CD4-positive, alpha-beta T cell (primary cell): ENCODE results near the gene ISCU. TPM values are rescaled to one million over a fixed set of nuclear protein-coding genes. Genes with fewer than 3 reads are reported as not detected.

ENCODE experiments used
- ATAC-seq: fragments of 200-7000 bp; cut with Tn5 transposase; one replicate; pipeline ENCODE4 v1.10.0; 2022; ENCODE audit warnings: mild to moderate bottlenecking; ENCODE audit not compliant: poor library complexity
- CTCF ChIA-PET: fragments of 350-600 bp; sonication (Branson Sonifier 250); formaldehyde crosslinking; loops from one replicate; lab custom pipeline; 2021; ENCODE audit warnings: antibody characterized with exemption, inconsistent platforms; lab: Charles Lee
- POLR2A ChIA-PET: fragments of 350-600 bp; sonication (Branson Sonifier 250); formaldehyde crosslinking; loops from one replicate; lab custom pipeline; 2021; ENCODE audit warnings: antibody characterized with exemption, inconsistent platforms; lab: Charles Lee
- DNase-seq, 14 experiments: peaks; one replicate each; pipeline ENCODE4 v3.0.0-alpha.2; 2013 to 2020; ENCODE audit warnings: mixed read lengths in 2 of 14
- H3K27ac ChIP-seq, 2 donors: one replicate each; pipeline versions ENCODE4 v1.5.1 to v1.7.0; 2013; ENCODE audit warnings: low read length in 2 of 2, low read depth in 1 of 2, mild to moderate bottlenecking in 1 of 2
- H3K27me3 ChIP-seq, 2 experiments: 1 replicate in 1 of 2; 2 replicates in 1 of 2; pipeline versions ENCODE4 v1.6.1 to v1.7.0; 2013; ENCODE audit warnings: low read length in 2 of 2, control low read depth in 1 of 2, mild to moderate bottlenecking in 1 of 2, moderate library complexity in 1 of 2; ENCODE audit not compliant: insufficient read depth in 2 of 2, control insufficient read depth in 1 of 2
- H3K36me3 ChIP-seq: one replicate; pipeline ENCODE4 v1.6.1; 2013; ENCODE audit warnings: low read length, control low read depth; ENCODE audit not compliant: insufficient read depth
- H3K4me1 ChIP-seq: one replicate; pipeline ENCODE4 v1.6.1; 2013; ENCODE audit warnings: low read length, control low read depth; ENCODE audit not compliant: insufficient read depth
- H3K4me3 ChIP-seq: one replicate; pipeline ENCODE4 v1.5.1; 2013; ENCODE audit warnings: mild to moderate bottlenecking, low read length, moderate library complexity
- H3K9me3 ChIP-seq, 2 experiments: 1 replicate in 1 of 2; 2 replicates in 1 of 2; pipeline versions ENCODE4 v1.6.1 to v1.7.0; 2013; ENCODE audit warnings: low read length in 2 of 2, mild to moderate bottlenecking in 2 of 2, control low read depth in 1 of 2, moderate library complexity in 1 of 2; ENCODE audit not compliant: control insufficient read depth in 1 of 2, insufficient read depth in 1 of 2
- H3K27ac Mint-ChIP-seq: one replicate; pipeline ENCODE4 v1.8.0; 2020; ENCODE audit warnings: mixed read lengths
- H3K27me3 Mint-ChIP-seq: one replicate; pipeline ENCODE4 v1.8.0; 2021; ENCODE audit warnings: mixed read lengths
- H3K36me3 Mint-ChIP-seq: one replicate; pipeline ENCODE4 v1.8.0; 2021; ENCODE audit warnings: low read depth, mixed read lengths
- H3K4me1 Mint-ChIP-seq: one replicate; pipeline ENCODE4 v1.8.0; 2021; ENCODE audit warnings: low read depth, mixed read lengths
- H3K4me3 Mint-ChIP-seq: one replicate; pipeline ENCODE4 v1.8.0; 2020; ENCODE audit warnings: mild to moderate bottlenecking, mixed read lengths
- H3K9me3 Mint-ChIP-seq: one replicate; pipeline ENCODE4 v1.8.0; 2020; ENCODE audit warnings: mixed read lengths
- intact Hi-C, 2 experiments: fragments of 100-400 bp; cut with DNase I in 1 of 2; cut with micrococcal nuclease in 1 of 2; formaldehyde crosslinking; loops; one replicate each; pipeline versions ENCODE4 v1.15.1 to v1.9.0; 2023 to 2025; cut with DNase I, micrococcal nuclease
- total RNA-seq, 174 experiments: library from RNA in 2 of 174; stranded (reverse) in 2 of 174; gene quantifications; one replicate each; pipeline ENCODE4 v1.2.3 and lab custom pipeline; 2021 to 2026
- TF ChIP-seq, protein P1 (sequence below): fragments of 200-600 bp; IDR thresholded peaks from one replicate; pipeline ENCODE4 v1.8.0; 2022; ENCODE audit warnings: antibody characterized with exemption, mild to moderate bottlenecking

Gene ISCU
- total RNA-seq, 2 experiments from 2014 or later: 269 to 270 TPM

DNA sequence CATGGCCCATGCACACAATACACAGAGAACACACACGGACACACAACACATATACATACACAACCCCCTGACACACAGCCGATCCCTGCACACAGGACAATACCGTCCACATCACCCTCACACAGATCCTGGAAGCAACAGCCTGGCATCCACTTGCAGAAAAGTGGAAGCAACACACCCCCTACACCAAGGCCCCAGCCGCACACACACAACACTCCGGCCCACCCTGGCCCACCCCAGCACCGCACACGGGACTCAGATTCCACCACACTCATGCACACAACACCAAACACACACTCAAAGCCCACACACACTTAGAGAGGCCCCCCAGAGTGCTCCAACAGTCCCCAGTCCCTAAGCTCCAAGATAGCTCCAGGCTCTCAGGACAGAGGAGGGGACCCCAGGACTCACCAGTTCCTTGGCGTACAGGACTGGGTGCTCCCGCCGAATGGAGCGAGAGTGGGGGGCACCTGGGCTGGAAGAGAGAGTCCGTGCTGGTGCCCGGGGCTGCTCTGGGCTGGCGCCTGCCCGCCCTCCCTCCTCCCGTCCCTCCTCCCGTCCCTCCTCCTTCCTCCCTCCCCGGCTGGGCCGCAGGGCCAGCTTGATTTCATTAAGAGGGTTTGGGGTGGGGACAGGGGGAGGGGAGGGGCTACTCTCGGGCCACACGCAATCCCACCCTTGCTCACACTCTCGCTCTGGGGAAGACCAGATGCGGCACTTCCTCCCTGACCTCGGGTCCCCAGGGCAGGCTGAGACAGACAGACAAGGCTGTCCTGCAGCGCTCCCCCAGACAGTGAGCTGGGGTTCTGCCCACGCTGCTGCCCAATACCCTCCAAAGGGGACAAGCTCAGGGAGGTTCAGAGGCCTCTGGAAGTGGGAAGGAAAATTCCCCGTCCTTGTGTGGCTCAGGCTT, 35.4 kb downstream of the ISCU start, which contains the start of gene TMEM119:
TMEM119 (minus strand) TSS at position 526 of the 913 bp plus-strand sequence. CDS start 5,701 bp downstream, outside the sequence.
- no peak within 1 kb of the TSS for H3K4me3 ChIP-seq
- H3K4me1 ChIP-seq: no peaks in the 10 kb centered on the region
- Mint-ChIP-seq H3K27ac (no peak within 1 kb of the TSS), H3K4me1 (no peaks in the 10 kb centered on the region), H3K27me3 (no peaks in the 10 kb centered on the region), H3K9me3 (no peaks in the 10 kb centered on the region), H3K36me3 (no peaks in the 10 kb centered on the region), H3K4me3 (no peak within 1 kb of the TSS)
- TF ChIP-seq, protein P1, sequence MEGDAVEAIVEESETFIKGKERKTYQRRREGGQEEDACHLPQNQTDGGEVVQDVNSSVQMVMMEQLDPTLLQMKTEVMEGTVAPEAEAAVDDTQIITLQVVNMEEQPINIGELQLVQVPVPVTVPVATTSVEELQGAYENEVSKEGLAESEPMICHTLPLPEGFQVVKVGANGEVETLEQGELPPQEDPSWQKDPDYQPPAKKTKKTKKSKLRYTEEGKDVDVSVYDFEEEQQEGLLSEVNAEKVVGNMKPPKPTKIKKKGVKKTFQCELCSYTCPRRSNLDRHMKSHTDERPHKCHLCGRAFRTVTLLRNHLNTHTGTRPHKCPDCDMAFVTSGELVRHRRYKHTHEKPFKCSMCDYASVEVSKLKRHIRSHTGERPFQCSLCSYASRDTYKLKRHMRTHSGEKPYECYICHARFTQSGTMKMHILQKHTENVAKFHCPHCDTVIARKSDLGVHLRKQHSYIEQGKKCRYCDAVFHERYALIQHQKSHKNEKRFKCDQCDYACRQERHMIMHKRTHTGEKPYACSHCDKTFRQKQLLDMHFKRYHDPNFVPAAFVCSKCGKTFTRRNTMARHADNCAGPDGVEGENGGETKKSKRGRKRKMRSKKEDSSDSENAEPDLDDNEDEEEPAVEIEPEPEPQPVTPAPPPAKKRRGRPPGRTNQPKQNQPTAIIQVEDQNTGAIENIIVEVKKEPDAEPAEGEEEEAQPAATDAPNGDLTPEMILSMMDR: no peak
- CTCF ChIA-PET: no interaction called here
- ATAC-seq (no peak), DNase-seq (no peak)
- intact Hi-C loops: no loop called here
- no peaks in the 10 kb centered on the region for H3K9me3 ChIP-seq
- POLR2A ChIA-PET: no interaction called here
- H3K27me3 ChIP-seq: no peaks in the 10 kb centered on the region
- H3K27ac ChIP-seq: no peak within 1 kb of the TSS
- H3K36me3 ChIP-seq: no peaks in the 10 kb centered on the region

DNA sequence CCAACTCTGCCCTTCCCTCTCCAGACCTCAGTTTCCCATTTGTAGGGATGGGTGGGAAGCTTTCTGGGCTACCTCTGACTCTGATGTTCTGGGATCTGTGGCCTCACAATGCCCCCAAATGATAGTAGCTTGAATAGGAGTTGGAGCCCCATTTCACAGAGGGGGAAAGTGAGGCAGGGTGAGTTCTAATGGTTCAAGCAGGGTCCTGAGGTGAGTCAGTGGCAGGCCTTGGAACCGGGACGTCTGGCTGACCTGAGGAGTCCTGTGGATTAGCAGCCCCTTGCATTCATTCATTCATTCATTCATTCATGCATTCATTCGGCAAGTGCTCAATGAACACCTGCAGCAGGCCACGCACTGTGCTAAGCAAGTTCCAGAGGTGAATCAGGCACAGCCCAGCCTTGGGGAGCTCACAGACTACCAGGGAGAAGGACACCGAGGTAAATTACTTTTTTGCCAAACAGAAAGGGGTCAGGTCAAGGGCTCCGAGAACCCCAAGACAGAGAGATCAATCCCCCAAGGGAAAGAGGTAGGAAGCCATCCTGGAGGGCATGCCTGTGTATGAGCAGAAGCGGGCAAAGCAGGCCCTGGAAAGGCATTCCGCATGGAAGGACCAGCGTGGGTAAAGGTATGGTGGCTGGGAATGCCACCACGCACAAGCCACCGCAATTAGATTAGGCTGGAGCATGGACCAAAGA, 36.3 kb downstream of the ISCU start:
- Mint-ChIP-seq H3K36me3 (no peaks in the 10 kb centered on the region), H3K9me3 (no peaks in the 10 kb centered on the region), H3K27me3 (no peaks in the 10 kb centered on the region), H3K4me3 (no peak overlapping the region), H3K27ac (no peak overlapping the region), H3K4me1 (no peaks in the 10 kb centered on the region)
- no peak overlapping the region for H3K4me3 ChIP-seq
- TF ChIP-seq, protein P1: no peak
- H3K36me3 ChIP-seq: no peaks in the 10 kb centered on the region
- no peak overlapping the region for H3K27ac ChIP-seq
- H3K4me1 ChIP-seq: no peaks in the 10 kb centered on the region
- DNase-seq (no peak), ATAC-seq (no peak)
- H3K27me3 ChIP-seq: no peaks in the 10 kb centered on the region
- intact Hi-C loops: no loop called here
- POLR2A ChIA-PET: no interaction called here
- H3K9me3 ChIP-seq: no peaks in the 10 kb centered on the region
- CTCF ChIA-PET: no interaction called here

DNA sequence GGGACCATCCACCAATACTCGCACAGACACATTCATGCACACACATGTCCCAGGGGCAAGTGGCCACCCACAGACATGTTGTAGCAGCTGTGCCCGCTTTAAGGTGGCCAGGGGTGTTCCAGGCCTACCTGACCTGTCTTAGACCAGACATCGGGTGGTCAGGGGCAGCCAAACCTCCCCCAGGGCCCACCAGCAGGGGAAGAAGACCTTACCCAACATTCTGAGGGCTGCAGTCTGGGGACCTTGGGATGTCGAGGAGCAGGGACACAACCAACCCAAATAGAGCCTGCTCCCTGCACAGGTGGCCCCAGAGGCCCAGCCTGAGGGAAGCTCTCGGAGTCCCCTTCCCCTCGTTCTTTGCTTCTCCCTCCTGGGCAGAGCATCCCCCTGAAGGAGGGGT, 37.1 kb downstream of the ISCU start:
- Histone ChIP-seq H3K4me3 (no peak overlapping the region), H3K27me3 (no peaks in the 10 kb centered on the region), H3K9me3 (no peaks in the 10 kb centered on the region), H3K27ac (no peak overlapping the region), H3K36me3 (no peaks in the 10 kb centered on the region), H3K4me1 (no peaks in the 10 kb centered on the region)
- no peak for DNase-seq
- Mint-ChIP-seq H3K27ac (no peak overlapping the region), H3K4me3 (no peak overlapping the region), H3K27me3 (no peaks in the 10 kb centered on the region), H3K9me3 (no peaks in the 10 kb centered on the region), H3K4me1 (no peaks in the 10 kb centered on the region), H3K36me3 (no peaks in the 10 kb centered on the region)
- ChIA-PET POLR2A (no interaction called here), CTCF (no interaction called here)
- no peak for ATAC-seq
- intact Hi-C loops: no loop called here
- TF ChIP-seq, protein P1: no peak
